ENCODE data around the gene TFR2.
"Not testable (repeated sequence)": the region's sequence is repeated elsewhere in the genome, so short reads cannot be mapped to it uniquely, and the experiment has no call there.

The TFR2 gene

DNA sequence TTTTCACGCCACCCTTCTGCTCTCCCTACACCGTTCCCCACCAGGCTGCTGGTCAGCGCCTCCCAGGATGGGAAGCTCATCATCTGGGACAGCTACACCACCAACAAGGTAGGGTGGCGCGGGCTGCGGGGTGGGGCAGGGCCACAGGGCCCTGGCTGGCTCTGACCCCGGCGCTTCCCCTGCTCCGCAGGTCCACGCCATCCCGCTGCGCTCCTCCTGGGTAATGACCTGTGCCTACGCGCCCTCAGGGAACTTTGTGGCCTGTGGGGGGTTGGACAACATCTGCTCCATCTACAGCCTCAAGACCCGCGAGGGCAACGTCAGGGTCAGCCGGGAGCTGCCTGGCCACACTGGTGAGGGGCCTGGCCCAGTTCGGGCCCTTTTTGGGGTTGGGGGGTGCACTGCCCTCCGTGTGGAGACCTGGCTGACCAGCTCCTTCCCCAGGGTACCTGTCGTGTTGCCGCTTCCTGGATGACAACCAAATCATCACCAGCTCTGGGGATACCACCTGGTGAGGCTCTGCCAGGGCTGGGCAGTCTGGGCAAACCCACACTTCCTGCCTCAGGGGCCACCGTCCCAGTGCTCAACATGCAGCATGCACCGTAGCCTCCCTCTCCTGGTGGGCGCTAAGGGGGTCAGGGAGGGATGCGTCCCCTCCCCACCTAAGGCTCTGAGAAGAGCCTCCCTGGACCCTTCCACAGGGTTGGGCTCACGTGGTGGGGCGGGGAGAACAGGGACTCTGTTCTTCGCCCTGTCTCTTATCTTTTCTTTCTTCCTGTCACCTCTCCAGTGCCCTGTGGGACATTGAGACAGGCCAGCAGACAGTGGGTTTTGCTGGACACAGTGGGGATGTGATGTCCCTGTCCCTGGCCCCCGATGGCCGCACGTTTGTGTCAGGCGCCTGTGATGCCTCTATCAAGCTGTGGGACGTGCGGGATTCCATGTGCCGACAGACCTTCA is 36.2 kb upstream of the TFR2 start:
- DNase-seq = no peak

GRCh38 chr7:100676501-100677306 is 35.4 kb upstream of the TFR2 start:
- DNase-seq = no peak

GRCh38 chr7:100675581-100676350 is 34.4 kb upstream of the TFR2 start:
- DNase-seq = peak; percentile 73

DNA sequence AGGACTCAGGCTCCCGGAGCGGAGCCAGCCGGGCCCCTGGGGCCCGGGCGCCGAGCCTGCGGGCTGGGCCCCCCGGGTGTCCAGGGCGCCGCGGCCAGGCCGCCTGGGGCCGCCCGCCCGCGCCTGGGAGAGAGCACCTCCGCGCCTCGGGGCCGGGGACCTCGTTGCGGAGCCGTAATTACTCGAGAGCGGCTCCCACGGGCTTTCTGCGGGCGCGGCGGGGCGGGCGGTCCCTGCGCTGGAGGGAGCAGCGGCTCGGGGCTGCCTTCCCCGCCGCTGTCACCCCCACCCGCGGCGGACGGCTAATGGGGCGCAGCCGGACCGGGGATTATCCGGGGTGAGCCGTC is 33.7 kb upstream of the TFR2 start:
- no peak for DNase-seq

DNA sequence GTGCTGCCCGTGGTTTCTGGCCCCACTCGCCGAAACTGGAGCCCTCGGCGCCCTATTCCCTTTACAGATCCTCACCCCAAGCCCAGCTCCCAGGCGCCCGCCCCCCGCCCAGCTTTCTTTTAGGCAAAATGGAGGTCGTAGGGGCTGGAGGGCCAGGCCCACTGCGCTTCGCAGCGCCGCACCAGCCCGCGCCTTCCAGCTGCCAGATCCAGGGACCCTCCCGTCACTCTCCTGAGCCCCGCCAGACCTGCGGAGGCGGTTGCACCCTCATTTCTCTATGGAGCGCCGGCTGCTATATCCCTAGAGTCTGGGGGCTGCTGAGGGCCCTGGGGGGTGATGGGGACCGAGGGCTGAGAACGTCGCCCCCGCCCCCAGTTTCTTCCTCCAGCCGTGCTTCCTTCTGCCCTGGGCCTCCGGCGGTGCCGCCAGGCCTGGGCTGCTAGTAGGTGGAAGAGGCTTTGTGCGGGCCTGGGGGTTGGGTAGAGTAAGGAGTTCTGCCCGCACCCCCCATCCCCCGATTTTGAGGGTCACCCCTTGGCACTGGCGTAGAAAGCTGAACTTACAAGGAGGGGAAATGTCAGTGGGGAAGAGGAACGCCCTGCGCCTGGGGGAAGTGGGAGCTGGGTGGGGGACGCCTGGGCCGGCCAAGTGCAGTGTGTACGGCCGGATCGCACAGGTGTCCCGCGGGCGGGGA is 33.2 kb upstream of the TFR2 start:
- peak; percentile 20 for DNase-seq

GRCh38 chr7:100673942-100674410 is 32.6 kb upstream of the TFR2 start:
- DNase-seq = peak; percentile 45

DNA sequence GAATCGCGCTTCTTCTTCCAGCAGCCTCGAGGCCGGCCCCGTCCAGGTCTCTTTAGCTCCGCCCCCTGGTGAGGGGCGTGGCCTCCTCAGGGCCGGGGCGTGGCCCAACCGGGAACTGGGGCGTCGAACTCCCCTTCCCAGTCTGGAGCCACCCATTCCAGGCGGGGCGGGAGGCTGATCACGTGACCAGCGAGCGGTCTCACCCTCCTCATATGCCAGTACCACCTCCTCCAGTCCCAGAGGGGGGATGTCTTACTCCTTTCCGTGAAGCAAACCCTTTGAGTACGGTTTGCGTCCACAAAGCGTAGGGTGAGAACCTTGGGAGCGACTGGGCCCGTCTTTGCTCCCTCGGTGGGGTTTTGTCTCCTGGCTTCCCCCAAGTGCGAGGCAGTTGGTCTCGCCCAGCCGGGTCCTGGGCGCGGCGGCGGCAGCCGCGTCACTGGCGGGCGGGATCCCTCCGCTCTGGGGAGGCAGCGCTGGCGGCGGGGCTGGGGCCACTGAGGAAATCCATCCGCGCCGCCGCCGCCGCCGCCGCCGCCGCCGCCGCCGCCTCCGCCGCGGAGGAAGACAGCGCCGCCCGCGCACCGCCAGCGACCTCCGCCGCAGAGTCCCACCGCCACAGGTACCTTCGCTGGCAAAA is 32.1 kb upstream of the TFR2 start, which contains the start of gene GNB2:
Gene GNB2, plus strand, starts transcription at position 439 of the 640 bp plus-strand sequence. CDS start 2,526 bp downstream, outside the sequence.
- DNase-seq = peak; percentile 98

- no peak for DNase-seq
These were observed 30.3 kb upstream of the TFR2 start for GRCh38 chr7:100671353-100672327.

GRCh38 chr7:100670074-100670473 is 28.7 kb upstream of the TFR2 start:
- no peak for DNase-seq

GRCh38 chr7:100669106-100669505 is 27.8 kb upstream of the TFR2 start:
- not testable (repeated sequence) for DNase-seq

- DNase-seq = no peak
These were observed 26.7 kb upstream of the TFR2 start for GRCh38 chr7:100668069-100668449.

DNA sequence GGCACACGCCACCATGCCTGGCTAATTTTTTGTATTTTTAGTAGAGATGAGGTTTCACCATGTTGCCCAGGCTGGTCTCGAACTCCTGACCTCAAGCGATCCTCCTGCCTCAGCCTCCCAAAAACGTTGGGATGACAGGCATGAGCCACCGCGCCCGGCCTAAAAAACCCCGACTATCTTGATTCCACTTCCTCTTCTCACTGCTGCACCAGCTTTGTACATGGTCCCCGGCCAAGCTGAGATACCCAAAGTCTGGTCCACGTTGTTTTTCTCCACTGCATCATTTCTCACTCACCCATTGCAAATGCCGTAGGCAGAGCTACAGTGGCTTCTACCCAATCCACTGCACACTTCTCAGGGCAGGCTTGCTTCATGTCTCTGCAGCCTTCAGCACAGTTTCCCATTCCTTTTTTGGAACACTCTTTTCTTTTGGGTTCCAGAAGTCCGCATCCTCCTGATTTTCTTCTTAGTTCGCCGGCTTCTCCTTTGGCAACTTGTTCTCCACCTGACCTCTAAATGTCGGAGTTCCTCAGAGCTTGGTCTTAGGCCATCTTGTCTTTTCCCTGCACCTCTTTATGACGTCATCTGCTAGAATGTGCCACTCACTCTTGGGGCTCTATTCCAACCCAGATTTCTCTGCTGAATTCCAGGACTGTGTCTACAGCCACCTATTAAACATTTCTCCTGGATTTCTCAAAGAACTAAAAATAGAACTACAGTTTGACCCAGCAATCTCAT is 26.1 kb upstream of the TFR2 start:
- DNase-seq = no peak

GRCh38 chr7:100665168-100665726 is 23.9 kb upstream of the TFR2 start:
- DNase-seq = no peak

GRCh38 chr7:100662194-100662776 is 20.9 kb upstream of the TFR2 start:
- not testable (repeated sequence) for DNase-seq

- peak; percentile 62 for DNase-seq
These were observed 14.7 kb upstream of the TFR2 start, which contains the start of gene ACTL6B for GRCh38 chr7:100655908-100656674. TSS of gene ACTL6B (minus strand) at chr7:100656448. CDS start at chr7:100656354, 94 bp downstream.

DNA sequence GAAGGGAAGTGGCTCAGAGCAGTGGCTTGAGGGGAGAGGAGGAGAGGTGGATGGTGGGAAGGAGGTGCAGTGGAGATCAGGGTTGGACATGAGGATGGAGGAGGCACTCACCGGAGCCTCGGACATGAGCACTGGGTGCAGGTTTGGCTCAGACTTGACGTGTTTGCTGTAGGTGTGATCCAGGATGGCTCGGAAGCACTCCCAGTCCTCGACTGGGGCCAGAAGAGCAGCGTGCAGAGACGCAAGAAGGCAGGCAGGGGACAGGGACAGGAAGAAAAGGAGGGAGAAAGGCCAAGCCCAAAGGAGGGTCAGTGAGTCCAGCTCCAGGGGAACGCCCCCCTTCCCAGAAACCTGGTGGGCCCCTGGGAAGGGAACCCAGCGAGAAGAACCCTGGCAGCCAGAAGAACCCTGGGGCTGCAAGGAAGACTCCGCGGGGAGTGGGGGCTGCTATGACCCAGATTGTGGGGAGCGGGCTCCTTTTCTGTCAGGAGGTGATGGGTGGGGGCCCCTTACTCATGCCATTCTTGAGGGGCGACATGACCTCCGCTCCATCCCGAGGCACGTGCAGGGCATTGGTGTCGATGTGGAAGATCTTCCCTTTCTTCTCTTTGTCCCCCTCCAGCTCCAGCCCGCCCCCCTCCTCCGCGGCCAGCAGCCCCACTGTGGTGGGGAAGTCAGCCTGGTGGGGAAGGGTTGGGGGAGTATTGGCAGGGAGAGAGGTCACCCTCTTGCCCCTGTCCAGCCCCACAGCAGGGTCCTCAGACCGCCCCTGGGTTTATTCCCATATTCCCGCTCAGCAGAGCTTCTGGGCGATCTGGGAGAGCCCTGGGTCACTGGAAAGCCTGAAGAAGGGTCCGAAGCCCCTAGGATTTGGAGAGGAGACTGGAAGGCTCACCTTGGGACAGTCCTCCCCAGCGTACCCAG is 13.8 kb upstream of the TFR2 start:
- DNase-seq = no peak

Measured in midbrain (tissue), 1 donor.